H1 (cell line): ENCODE results near the gene CPLANE2. TPM values are rescaled to one million over a fixed set of nuclear protein-coding genes. Genes with fewer than 3 reads are reported as not detected.

Source experiments
- CTCF ChIA-PET: fragments of 300-600 bp; sonication (Branson Sonifier 250); formaldehyde crosslinking; loops from one replicate; lab custom pipeline; 2021; ENCODE audit not compliant: partially characterized antibody; lab: Charles Lee
- POLR2A ChIA-PET: fragments of 300-600 bp; sonication (Branson Sonifier 250); formaldehyde crosslinking; loops from one replicate; lab custom pipeline; 2021; ENCODE audit warnings: inconsistent platforms; ENCODE audit not compliant: partially characterized antibody; lab: Charles Lee
- DNase-seq, 2 experiments: peaks; one replicate each; pipeline versions ENCODE4 v3.0.0 to v3.0.0-alpha.2; 2010 to 2022; ENCODE audit warnings: low spot score in 2 of 2, low read depth in 1 of 2, mixed read lengths in 1 of 2
- FAIRE-seq: peaks from 2 replicates; lab custom pipeline; 2011; peaks lifted over from hg19 to GRCh38; lab: Jason Lieb, UNC
- H2AFZ ChIP-seq: 2 replicates; pipeline ENCODE4 v1.8.1; 2012; ENCODE audit warnings: low read length, inconsistent platforms
- H2AK5ac ChIP-seq: 2 replicates; pipeline ENCODE4 v1.6.1; 2013; ENCODE audit warnings: low read depth, low read length
- H2BK120ac ChIP-seq: replicated peaks from 2 replicates; pipeline ENCODE3; 2013; ENCODE audit warnings: low read depth, low read length, inconsistent platforms
- H2BK12ac ChIP-seq: 2 replicates; pipeline ENCODE4 v1.6.1; 2013; ENCODE audit warnings: low read depth, low read length
- H2BK15ac ChIP-seq: 2 replicates; pipeline ENCODE4 v1.6.1; 2013; ENCODE audit warnings: low read length
- H2BK20ac ChIP-seq: 2 replicates; pipeline ENCODE4 v1.6.1; 2013; ENCODE audit warnings: low read length
- H2BK5ac ChIP-seq: 2 replicates; pipeline ENCODE4 v1.6.1; 2013; ENCODE audit warnings: low read depth, low read length
- H3K14ac ChIP-seq: 2 replicates; pipeline ENCODE4 v1.6.1; 2013; ENCODE audit warnings: inconsistent platforms; ENCODE audit not compliant: insufficient read length
- H3K18ac ChIP-seq: 2 replicates; pipeline ENCODE4 v1.6.1; 2013; ENCODE audit warnings: low read length; ENCODE audit errors: extremely low read depth
- H3K23ac ChIP-seq: 2 replicates; pipeline ENCODE4 v1.6.1; 2013; ENCODE audit warnings: inconsistent platforms; ENCODE audit not compliant: insufficient read length
- H3K23me2 ChIP-seq: 2 replicates; pipeline ENCODE4 v1.6.1; 2013; ENCODE audit warnings: low read depth, low read length
- H3K27ac ChIP-seq: 2 replicates; pipeline ENCODE4 v1.6.1; 2011; ENCODE audit warnings: low read depth, low read length, inconsistent platforms
- H3K27me3 ChIP-seq, 4 experiments: replicated peaks in 1 of 4; 1 replicate in 1 of 4; 2 replicates in 3 of 4; pipeline versions ENCODE4 v1.6.1 to v1.8.1; 2011 to 2013; ENCODE audit warnings: low read length in 3 of 4, mild to moderate bottlenecking in 3 of 4, inconsistent platforms in 2 of 4, mixed read lengths in 2 of 4, moderate library complexity in 1 of 4; ENCODE audit not compliant: control insufficient read depth in 3 of 4, insufficient read depth in 3 of 4; ENCODE audit errors: extremely low read depth in 1 of 4
- H3K36me3 ChIP-seq, 4 experiments: 2 replicates each; pipeline versions ENCODE4 v1.6.1 to v1.8.1; 2011 to 2013; ENCODE audit warnings: mild to moderate bottlenecking in 4 of 4, low read length in 3 of 4, moderate library complexity in 2 of 4, control low read depth in 1 of 4, inconsistent platforms in 1 of 4; ENCODE audit not compliant: insufficient read depth in 4 of 4, control insufficient read depth in 2 of 4
- H3K4ac ChIP-seq: replicated peaks from 2 replicates; pipeline ENCODE3; 2013; ENCODE audit warnings: low read length, low read depth, mixed read lengths, inconsistent platforms; ENCODE audit not compliant: insufficient read length
- H3K4me1 ChIP-seq, 4 experiments: replicated peaks in 1 of 4; 1 replicate in 1 of 4; 2 replicates in 3 of 4; pipeline versions ENCODE4 v1.6.1 to v1.8.1; 2011 to 2013; ENCODE audit warnings: low read length in 3 of 4, inconsistent platforms in 2 of 4, mixed read lengths in 1 of 4; ENCODE audit not compliant: insufficient read depth in 4 of 4, control insufficient read depth in 3 of 4
- H3K4me2 ChIP-seq, 2 experiments: 2 replicates each; pipeline versions ENCODE4 v1.6.1 to v1.8.1; 2011 to 2013; ENCODE audit warnings: low read depth in 2 of 2, low read length in 2 of 2, control low read depth in 1 of 2, inconsistent platforms in 1 of 2, mild to moderate bottlenecking in 1 of 2; ENCODE audit not compliant: insufficient read depth in 1 of 2
- H3K4me3 ChIP-seq, 4 experiments: fragments of 200-600, 300-600 bp in 1 of 4; sonication (generic), shearing (Covaris generic), sonication (Bioruptor Twin) in 1 of 4; 2 replicates each; pipeline versions ENCODE4 v1.5.1 to v1.8.1; 2011 to 2016; ENCODE audit warnings: low read length in 4 of 4, low read depth in 3 of 4, control low read depth in 2 of 4, inconsistent platforms in 2 of 4, mild to moderate bottlenecking in 2 of 4, mixed read lengths in 1 of 4, moderate library complexity in 1 of 4; ENCODE audit not compliant: insufficient read depth in 2 of 4; ENCODE audit errors: extremely low read depth in 1 of 4
- H3K56ac ChIP-seq: replicated peaks from 2 replicates; pipeline ENCODE3; 2013; ENCODE audit warnings: low read depth, mild to moderate bottlenecking, mixed read lengths, low read length, inconsistent platforms; ENCODE audit not compliant: insufficient read length
- H3K79me1 ChIP-seq: 2 replicates; pipeline ENCODE4 v1.6.1; 2013; ENCODE audit warnings: low read depth, low read length, control low read depth
- H3K79me2 ChIP-seq, 2 experiments: 2 replicates each; pipeline versions ENCODE4 v1.6.1 to v1.8.1; 2012 to 2013; ENCODE audit warnings: low read length in 2 of 2, mild to moderate bottlenecking in 2 of 2, inconsistent platforms in 1 of 2; ENCODE audit not compliant: insufficient read depth in 2 of 2, control insufficient read depth in 1 of 2
- H3K9ac ChIP-seq, 4 experiments: replicated peaks in 1 of 4; 1 replicate in 1 of 4; 2 replicates in 3 of 4; pipeline versions ENCODE4 v1.6.1 to v1.8.1; 2011 to 2013; ENCODE audit warnings: low read depth in 3 of 4, low read length in 3 of 4, control low read depth in 2 of 4, mild to moderate bottlenecking in 2 of 4, moderate library complexity in 2 of 4, inconsistent platforms in 1 of 4; ENCODE audit errors: extremely low read depth in 1 of 4
- H3K9me3 ChIP-seq, 2 experiments: 2 replicates each; pipeline versions ENCODE4 v1.6.1 to v1.8.1; 2012 to 2013; ENCODE audit warnings: mild to moderate bottlenecking in 2 of 2, moderate library complexity in 2 of 2, control low read depth in 1 of 2, inconsistent platforms in 1 of 2, low read depth in 1 of 2, low read length in 1 of 2, mixed read lengths in 1 of 2; ENCODE audit not compliant: insufficient read depth in 2 of 2
- H4K20me1 ChIP-seq, 2 experiments: replicated peaks in 1 of 2; 2 replicates each; pipeline versions ENCODE3 to v1.8.1; 2011 to 2013; ENCODE audit warnings: inconsistent platforms in 2 of 2, low read length in 2 of 2, mild to moderate bottlenecking in 1 of 2; ENCODE audit not compliant: insufficient read depth in 2 of 2, control insufficient read depth in 1 of 2
- H4K5ac ChIP-seq: 2 replicates; pipeline ENCODE4 v1.6.1; 2013; ENCODE audit warnings: low read length, low read depth, mixed read lengths, inconsistent platforms; ENCODE audit not compliant: insufficient read length
- H4K8ac ChIP-seq: 2 replicates; pipeline ENCODE4 v1.8.0; 2013; ENCODE audit warnings: mild to moderate bottlenecking, moderate library complexity, low read length, inconsistent platforms; ENCODE audit not compliant: insufficient read depth; ENCODE audit errors: extremely low read depth
- H4K91ac ChIP-seq: replicated peaks from 2 replicates; pipeline ENCODE3; 2013; ENCODE audit warnings: low read length, mixed read lengths, inconsistent platforms; ENCODE audit not compliant: insufficient read length
- EZH2 ChIP-seq: fragments of 200-600 bp; sonication (generic); IDR thresholded peaks from 2 replicates; pipeline ENCODE4 v1.7.1; 2012; ENCODE audit warnings: low read depth, mild to moderate bottlenecking, moderate library complexity, low read length, inconsistent platforms; ENCODE audit not compliant: severe bottlenecking
- HDAC2 ChIP-seq, 2 experiments: fragments of 300-600 bp in 1 of 2; sonication (generic) in 1 of 2; IDR thresholded peaks; 2 replicates each; pipeline ENCODE4 v1.6.1; 2011 to 2012; ENCODE audit warnings: low read depth in 2 of 2, low read length in 2 of 2, mild to moderate bottlenecking in 2 of 2, moderate library complexity in 2 of 2, borderline replicate concordance in 1 of 2, inconsistent platforms in 1 of 2
- JUN ChIP-seq: IDR thresholded peaks from 2 replicates; pipeline ENCODE4 v1.6.1; 2011; ENCODE audit warnings: low read depth, mild to moderate bottlenecking, improper control_type of control experiment, low read length
- KDM1A ChIP-seq: fragments of 200-600, 300-600 bp; sonication (generic); IDR thresholded peaks from 2 replicates; pipeline ENCODE4 v1.7.1; 2016; ENCODE audit warnings: mild to moderate bottlenecking, low read length, borderline replicate concordance
- KDM4A ChIP-seq: IDR thresholded peaks from one replicate; pipeline ENCODE4 v1.7.1; 2012; ENCODE audit warnings: low read depth, mild to moderate bottlenecking, moderate library complexity, low read length, inconsistent platforms; ENCODE audit not compliant: severe bottlenecking
- RNF2 ChIP-seq: fragments of 200-900, 300-1000 bp; sonication (generic); IDR thresholded peaks from 2 replicates; pipeline ENCODE4 v1.7.1; 2016; ENCODE audit warnings: borderline replicate concordance, low read depth, mild to moderate bottlenecking, antibody characterized with exemption, low read length; ENCODE audit not compliant: poor library complexity, severe bottlenecking; ENCODE audit errors: missing control alignments
- RXRA ChIP-seq: IDR thresholded peaks from 2 replicates; pipeline ENCODE4 v1.6.1; 2011; ENCODE audit warnings: low read depth, mild to moderate bottlenecking, low read length, moderate library complexity; ENCODE audit not compliant: insufficient read depth
- SP2 ChIP-seq: IDR thresholded peaks from 2 replicates; pipeline ENCODE4 v1.6.1; 2012; ENCODE audit warnings: mild to moderate bottlenecking, low read length, inconsistent platforms
- TAF7 ChIP-seq: optimal IDR thresholded peaks from 2 replicates; pipeline ENCODE3; 2011; ENCODE audit warnings: low read depth, mild to moderate bottlenecking, inconsistent platforms, low read length, moderate library complexity, borderline replicate concordance
- TEAD4 ChIP-seq: IDR thresholded peaks from 2 replicates; pipeline ENCODE4 v1.6.1; 2012; ENCODE audit warnings: low read depth, low read length, inconsistent platforms, mixed read lengths
- WGBS, 2 experiments: shearing (Covaris generic) in 1 of 2; methylation state at CpG; one replicate each; pipeline versions ENCODE4 v1.1.6 to v1.1.7; 2013 to 2015; ENCODE audit warnings: low lambda C conversion rate in 2 of 2, mixed read lengths in 2 of 2, inconsistent platforms in 1 of 2, low coverage in 1 of 2, missing lambda C conversion rate in 1 of 2; ENCODE audit not compliant: insufficient replicate concordance in 2 of 2, insufficient coverage in 1 of 2, insufficient read length in 1 of 2; ENCODE audit errors: extremely low coverage in 1 of 2, missing lambda C conversion rate in 1 of 2; 5-methylcytosine and 5-hydroxymethylcytosine counted together
- polyA plus RNA-seq, 7 experiments: library from polyadenylated mRNA; depleted of rRNA in 3 of 7; stranded (reverse) in 5 of 7; unstranded in 2 of 7; fragments of >200 nt in 5 of 7; fragments of 200-250 nt in 2 of 7; gene quantifications; 1 replicate in 5 of 7; 2 replicates in 1 of 7; 4 replicates in 1 of 7; pipeline versions ENCODE4 v1.2.1 to v1.2.3, GENCODE V29; 2011 to 2013; ENCODE audit warnings: missing spikeins in 2 of 7, mixed read lengths in 2 of 7
- total RNA-seq: library from RNA; stranded (reverse); fragmentation: NEBNext Ultra II Directional; extraction: Animal tissue kit (Norgen Biotek cat#: 25700); gene quantifications from 2 replicates; pipeline ENCODE4 v1.2.1, GENCODE V29; 2021
- TF ChIP-seq, protein P1 (sequence below): IDR thresholded peaks from 2 replicates; pipeline ENCODE4 v1.6.1; 2012; ENCODE audit warnings: inconsistent platforms

The CPLANE2 gene
- total and polyA plus RNA-seq, 2 of the 8 experiments (the other 6 are each of a cell fraction or from before 2014, with no cell fraction given): 2.3 to 2.5 TPM

DNA sequence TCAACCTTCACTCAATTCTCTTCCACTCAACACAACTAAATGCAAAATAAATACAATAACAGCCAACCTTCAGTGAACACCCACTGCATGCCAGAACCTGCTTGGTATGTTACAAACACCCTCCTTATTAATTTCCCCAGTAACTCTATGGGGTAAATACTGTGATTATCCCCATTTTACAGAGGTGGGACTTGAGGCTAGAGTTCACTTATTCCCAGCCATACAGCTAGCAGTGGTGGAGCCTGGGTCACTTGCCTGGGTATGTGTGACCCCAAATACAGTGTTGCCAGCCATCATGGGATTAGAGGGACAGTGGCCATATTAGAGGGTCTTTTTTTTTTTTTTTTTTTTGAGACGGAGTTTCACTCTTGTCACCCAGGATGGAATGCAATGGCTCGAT lies 1.6 kb downstream of the CPLANE2 start:
- CTCF ChIA-PET: interaction anchor here (0.8 to 13.8 kb wide), 7 partner anchors 8 to 156 kb away, joined by 3 to 106 read pairs (median 5); partner anchors contain the start of gene ARHGEF19

More for the DNA sequence above, 1.6 kb downstream of the CPLANE2 start:
- no peak overlapping the region for H4K5ac ChIP-seq
- no peaks in the 10 kb centered on the region; a peak in 1 of 7 replicates for H3K27me3 ChIP-seq
- H3K4ac ChIP-seq: no peak overlapping the region
- H3K36me3 ChIP-seq: no peaks in the 10 kb centered on the region
- no peak for TF ChIP-seq KDM4A
- TF ChIP-seq, protein P1, sequence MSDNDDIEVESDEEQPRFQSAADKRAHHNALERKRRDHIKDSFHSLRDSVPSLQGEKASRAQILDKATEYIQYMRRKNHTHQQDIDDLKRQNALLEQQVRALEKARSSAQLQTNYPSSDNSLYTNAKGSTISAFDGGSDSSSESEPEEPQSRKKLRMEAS: no peak
- TF ChIP-seq HDAC2 (IDR thresholded peaks at IDR 0.05; ENCODE audit: borderline replicate concordance in 1 of 2, low read depth in 2 of 2, low read length in 2 of 2): no peak
- no peak for TF ChIP-seq TEAD4
- no peak for TF ChIP-seq KDM1A
- no peak for TF ChIP-seq TAF7
- no peak for TF ChIP-seq RNF2
- TF ChIP-seq RXRA: no peak
- TF ChIP-seq EZH2: no peak
- TF ChIP-seq SP2: no peak
- TF ChIP-seq JUN: no peak
- no peak overlapping the region for H3K27ac ChIP-seq
- no peaks in the 10 kb centered on the region; the same call in 1 of the 2 replicates for H3K79me1 ChIP-seq
- H3K14ac ChIP-seq: no peak overlapping the region
- no peak overlapping the region for H2BK5ac ChIP-seq
- H3K18ac ChIP-seq: no peak overlapping the region
- H4K8ac ChIP-seq: no peak overlapping the region
- WGBS, 2 experiments: 80% methylated on average over 1 of the region's 2 CpGs; no CpG with 5 or more reads in 1 of the 2 experiments
- no peak overlapping the region for H2AK5ac ChIP-seq
- no peaks in the 10 kb centered on the region for H4K20me1 ChIP-seq
- H3K79me2 ChIP-seq: no peaks in the 10 kb centered on the region
- H2BK20ac ChIP-seq: no peak overlapping the region
- DNase-seq: no peak
- no peak overlapping the region for H2AFZ ChIP-seq
- H3K4me3 ChIP-seq: no peak overlapping the region
- no peak overlapping the region for H3K56ac ChIP-seq
- no peak for FAIRE-seq
- H3K9me3 ChIP-seq: no peaks in the 10 kb centered on the region
- H4K91ac ChIP-seq: no peak overlapping the region
- no peak overlapping the region for H3K9ac ChIP-seq
- H2BK15ac ChIP-seq: no peak overlapping the region
- no peak overlapping the region for H2BK120ac ChIP-seq
- peaks cover 6% of the 10 kb centered on the region for H3K23me2 ChIP-seq
- H3K23ac ChIP-seq: no peak overlapping the region
- H3K4me2 ChIP-seq: no peak overlapping the region; a peak in 1 of 4 replicates
- POLR2A ChIA-PET: no interaction called here
- H2BK12ac ChIP-seq: no peak overlapping the region
- peaks cover 0 to 9% (median 3%) of the 10 kb centered on the region in 4 experiments; a peak in 5 of 7 replicates for H3K4me1 ChIP-seq
